ENCODE measurements around the gene PRDM16.

- TF ChIP-seq CTCF (IDR thresholded peaks at IDR 0.05) (no peak), EP300 (IDR thresholded peaks at IDR 0.05) (no peak)
These were observed 28.9 kb downstream of the PRDM16 start for GRCh38 chr1:3097861-3098260.
